SKM-1 treated with dmso at 0.1 percent for 144 hours (cell line): ENCODE results near the gene EGFL8.
"Not testable (repeated sequence)": the region's sequence is repeated elsewhere in the genome, so short reads cannot be mapped to it uniquely, and the experiment has no call there.

ENCODE experiments used
- DNase-seq: peaks from one replicate; lab custom pipeline; 2025; ENCODE audit not compliant: unreplicated experiment; lab: John Stamatoyannopoulos, UW

EGFL8 gene

GRCh38 chr6:32164295-32164694 is at the start of gene EGFL8:
Gene EGFL8, plus strand, starts transcription at chr6:32164595. Its CDS starts 1,571 bp downstream, at chr6:32166166.
- DNase-seq: no peak

DNA sequence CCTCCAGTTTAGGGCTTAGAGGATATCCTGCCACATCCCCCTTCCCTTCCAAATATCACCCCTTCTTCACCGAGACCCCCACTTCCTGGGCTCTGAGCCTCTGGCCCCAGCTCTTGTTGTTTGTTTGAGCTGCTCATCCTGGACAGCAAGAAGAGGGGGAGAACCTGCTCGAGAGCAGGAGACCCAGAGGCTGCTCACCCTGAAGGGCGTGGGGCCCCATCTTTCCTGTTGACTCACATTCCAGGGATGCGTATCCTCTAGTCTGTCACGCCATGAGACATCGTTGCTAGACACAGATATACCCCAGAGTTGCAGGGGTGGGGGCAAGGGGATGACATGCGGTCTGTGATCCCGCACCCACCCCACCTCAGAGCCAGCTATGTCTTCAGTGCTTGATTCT is 49.6 kb upstream of the EGFL8 start:
- no peak for DNase-seq

DNA sequence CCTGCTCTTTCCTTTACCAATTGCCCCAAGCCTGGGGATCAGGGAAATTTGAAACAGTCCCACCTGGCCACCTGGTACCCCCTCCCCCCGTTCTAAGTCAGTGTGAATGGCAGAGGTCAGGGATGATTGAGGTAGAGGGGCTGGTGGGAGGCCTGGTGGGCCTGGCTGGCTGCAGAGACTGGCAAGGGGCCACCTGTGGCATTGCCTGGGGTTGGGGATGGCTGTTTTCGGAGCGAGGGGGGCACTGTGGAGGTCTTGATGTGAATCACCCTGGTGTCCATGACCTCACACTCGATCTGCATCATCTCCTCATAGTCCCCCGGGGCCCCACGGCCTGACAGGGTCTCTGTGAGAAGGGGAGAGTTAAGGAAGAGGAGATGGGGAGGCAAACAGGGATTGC is 48.8 kb upstream of the EGFL8 start:
- no peak for DNase-seq

DNA sequence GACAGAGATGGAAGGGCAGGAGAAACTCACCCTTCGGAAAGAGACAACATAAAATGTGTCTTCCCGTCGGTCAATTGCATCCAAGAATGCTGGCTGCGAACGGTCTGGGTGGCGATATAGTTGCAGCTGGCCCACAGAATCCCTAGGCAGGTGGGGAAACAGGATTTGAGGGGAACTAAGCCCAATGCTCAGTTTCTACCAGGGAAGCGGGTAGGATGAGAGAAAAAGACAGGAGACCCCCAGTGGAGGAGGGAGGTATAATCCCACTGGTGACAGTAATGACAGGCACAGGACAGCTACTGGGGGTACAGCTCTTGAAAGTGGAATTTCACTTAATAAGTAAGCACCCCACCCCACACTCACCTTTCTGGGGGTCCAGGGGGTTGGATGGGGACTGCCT is 47.7 kb upstream of the EGFL8 start:
- DNase-seq: no peak

DNA sequence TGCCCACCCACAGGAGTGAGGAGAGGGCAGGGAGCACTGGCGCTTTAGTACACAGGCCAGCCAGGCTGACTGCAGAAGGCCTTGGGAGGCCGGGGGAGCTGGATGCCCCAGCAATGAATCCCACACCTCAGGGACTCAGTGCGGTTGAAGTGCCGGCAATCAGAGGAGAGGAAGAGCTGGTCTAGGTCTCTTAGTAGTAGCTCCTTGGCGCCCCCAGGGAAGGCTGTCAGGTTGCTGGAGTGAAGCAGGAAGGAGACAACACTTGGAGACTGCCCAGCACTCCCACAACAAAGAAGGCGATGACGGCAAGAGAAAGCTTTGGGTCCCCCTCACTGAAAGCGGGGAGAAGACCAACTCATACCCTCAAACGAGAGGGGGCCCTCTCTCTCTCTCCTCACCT is 46.9 kb upstream of the EGFL8 start:
- DNase-seq: no peak

- peak; percentile 70 for DNase-seq
Observed at GRCh38 chr6:32118782-32119628, 45.4 kb upstream of the EGFL8 start.

DNA sequence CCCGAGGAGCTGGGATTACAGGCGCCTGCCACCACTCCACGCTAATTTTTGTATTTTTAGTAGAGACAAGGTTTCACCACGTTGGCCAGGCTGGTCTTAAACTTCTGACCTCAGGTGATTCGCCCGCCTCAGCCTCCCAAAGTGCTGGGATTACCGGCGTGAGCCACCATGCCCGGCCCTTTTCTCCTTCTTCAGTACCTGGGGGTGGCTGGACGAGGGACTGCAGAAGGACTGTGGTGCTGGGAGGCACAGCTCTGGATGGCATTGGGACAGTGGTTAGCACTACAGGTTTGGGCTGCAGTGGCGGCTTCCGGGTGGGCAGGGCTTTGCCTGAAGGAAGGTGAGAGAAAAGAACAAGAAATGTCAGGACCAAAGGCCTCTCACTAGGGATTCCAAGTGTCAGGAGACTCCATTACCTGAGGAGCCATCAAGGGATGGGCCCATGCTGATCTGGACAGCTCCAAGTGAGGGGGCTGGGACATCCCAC is 43.8 kb upstream of the EGFL8 start:
- DNase-seq: no peak

DNA sequence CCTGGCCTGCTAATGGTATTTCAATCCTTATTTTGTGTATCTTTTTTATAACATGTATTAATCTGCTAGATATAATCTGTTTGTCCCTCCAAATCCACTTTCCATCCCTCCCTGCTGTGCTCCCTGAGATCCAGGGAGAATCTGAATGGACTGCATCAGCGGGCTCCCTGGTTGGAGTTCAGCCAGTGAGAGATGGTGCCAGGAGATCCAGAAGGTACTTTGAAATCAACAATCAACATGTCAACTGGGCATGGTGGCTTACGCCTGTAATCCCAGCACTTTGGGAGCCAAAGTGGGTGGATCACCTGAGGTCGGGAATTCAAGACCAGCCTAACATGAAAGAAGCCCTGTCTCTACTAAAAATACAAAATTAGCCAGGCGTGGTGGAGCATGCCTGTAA is 40.7 kb upstream of the EGFL8 start:
- no peak for DNase-seq

DNA sequence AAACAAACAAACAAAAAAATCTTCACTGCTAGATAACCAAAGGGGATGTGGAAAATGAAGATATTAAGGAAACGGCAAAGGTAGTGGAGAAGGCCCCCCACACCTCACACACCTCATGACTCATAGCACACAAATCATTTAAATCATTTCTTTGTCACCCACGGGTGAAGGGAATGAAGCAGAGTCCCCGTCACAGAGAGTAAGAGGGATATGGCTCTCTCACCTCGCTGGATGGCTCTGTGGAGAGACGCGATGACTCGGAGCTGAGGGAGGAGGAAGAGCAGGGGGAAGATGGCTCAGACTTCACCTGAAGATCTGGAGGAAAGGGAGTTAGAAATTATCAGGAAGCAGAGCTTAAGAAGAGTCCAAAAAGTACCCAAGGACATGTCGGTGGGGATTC is 37.5 kb upstream of the EGFL8 start:
- DNase-seq: no peak

- DNase-seq: no peak
Observed at GRCh38 chr6:32127409-32127716, 37.0 kb upstream of the EGFL8 start.

- DNase-seq: peak; percentile 99
Observed at GRCh38 chr6:32127717-32128592, 36.4 kb upstream of the EGFL8 start, which contains the start of gene ATF6B. Gene ATF6B, minus strand, starts transcription at chr6:32128246. Its CDS starts 39 bp downstream, at chr6:32128207.

- no peak for DNase-seq
Observed at GRCh38 chr6:32128751-32129296, 35.6 kb upstream of the EGFL8 start.

DNA sequence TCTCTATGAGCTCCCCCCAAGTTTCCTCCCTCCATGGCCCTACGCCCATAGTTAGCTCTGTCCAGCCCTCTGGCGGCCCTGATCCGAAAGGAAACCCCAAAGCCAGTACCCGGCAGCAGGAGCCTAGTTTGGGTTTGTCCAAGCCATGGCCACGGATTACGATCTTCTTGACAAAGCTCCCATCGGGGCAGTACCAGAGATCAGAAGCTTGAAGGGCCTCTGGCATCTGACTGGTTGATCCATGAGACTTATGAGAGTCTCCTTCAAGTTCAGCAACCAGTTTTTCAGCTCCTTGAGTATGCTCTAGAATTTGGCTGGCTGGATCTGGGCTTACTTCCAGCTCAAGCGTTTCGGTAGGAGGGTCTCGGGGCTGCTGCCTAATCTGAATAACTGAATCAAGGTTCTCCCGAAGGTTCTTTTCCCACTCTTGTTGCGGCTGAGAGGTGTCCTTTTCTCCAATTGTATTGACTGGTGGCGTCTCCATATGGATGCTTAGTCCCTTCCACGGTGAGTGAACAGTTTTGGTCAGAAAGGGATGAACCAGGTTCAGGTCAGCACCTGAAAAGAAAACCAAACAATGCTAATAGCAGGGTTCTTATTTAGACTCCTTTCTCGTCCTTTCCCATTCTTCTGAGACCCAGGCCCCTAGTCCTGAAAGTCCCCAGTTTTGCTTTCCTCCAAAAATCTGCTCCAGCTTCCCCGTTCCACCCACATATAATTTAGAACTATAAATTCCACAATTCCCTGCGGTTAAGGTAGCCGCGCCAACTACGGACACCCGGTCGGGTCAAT is 34.9 kb upstream of the EGFL8 start:
- DNase-seq: peak; percentile 61

DNA sequence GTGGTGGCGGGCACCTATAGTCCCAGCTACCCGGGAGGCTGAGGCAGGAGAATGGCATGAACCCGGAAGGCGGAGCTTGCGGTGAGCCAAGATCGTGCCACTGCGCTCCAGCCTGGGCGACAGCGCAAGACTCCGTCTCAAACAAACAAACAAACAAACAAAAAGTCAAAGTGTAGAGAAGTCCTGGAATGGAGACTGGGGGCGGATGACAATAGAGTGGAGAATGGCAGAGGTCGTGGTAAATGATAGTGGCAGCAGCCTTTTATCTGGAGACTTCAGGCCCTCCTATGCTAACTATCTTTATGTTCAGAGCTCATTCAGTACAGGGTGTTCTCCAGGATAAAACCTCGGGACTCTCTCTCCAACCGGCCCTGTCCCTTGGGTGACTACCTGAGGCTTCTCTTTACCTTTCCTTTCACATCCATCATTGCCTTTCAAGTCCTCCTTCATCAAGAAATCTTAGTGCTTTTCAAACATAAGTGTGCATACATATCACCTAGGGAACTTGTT is 32.9 kb upstream of the EGFL8 start:
- DNase-seq: no peak

- DNase-seq: no peak
Observed at GRCh38 chr6:32132110-32132509, 32.3 kb upstream of the EGFL8 start.

DNA sequence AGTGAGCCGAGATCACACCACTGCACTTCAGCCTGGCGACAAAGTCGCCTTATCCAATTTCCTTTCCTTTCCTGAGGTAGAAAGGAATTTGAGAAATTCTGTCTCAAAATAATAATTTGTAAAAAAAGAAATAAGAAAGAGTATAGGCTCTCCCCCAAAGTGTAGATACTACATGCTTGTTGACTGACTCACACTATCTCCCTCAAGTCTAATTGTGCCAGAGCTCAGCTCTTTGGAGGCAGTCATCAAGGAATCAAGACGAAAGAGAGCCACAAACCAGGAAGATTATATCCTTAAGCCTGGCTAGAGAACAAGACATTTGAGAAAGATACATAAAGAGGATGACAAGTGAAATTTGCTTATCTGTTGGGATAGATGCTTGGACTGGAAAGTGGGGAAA is 30.6 kb upstream of the EGFL8 start:
- DNase-seq: no peak

GRCh38 chr6:32137454-32137853 is 26.9 kb upstream of the EGFL8 start:
- no peak for DNase-seq

GRCh38 chr6:32139590-32139989 is 24.8 kb upstream of the EGFL8 start:
- DNase-seq: no peak

GRCh38 chr6:32140420-32141046 is 23.9 kb upstream of the EGFL8 start:
- DNase-seq: no peak

GRCh38 chr6:32144238-32144637 is 20.2 kb upstream of the EGFL8 start:
- DNase-seq: not testable (repeated sequence)
